Transverse colon (tissue), 3 donors: ENCODE results near the gene PFN1.

Source experiments
- CTCF ChIP-seq, 5 experiments: fragments of 200-600 bp in 3 of 5; fragments of 450-650 bp in 2 of 5; sonication (generic) in 3 of 5; IDR thresholded peaks; 1 replicate in 2 of 5; 2 replicates in 3 of 5; pipeline ENCODE4 v1.5.1; 2016 to 2017; ENCODE audit warnings: antibody characterized with exemption in 5 of 5, inconsistent platforms in 3 of 5, mild to moderate bottlenecking in 2 of 5, moderate library complexity in 1 of 5
- EP300 ChIP-seq: sonication (generic); formaldehyde crosslinking; IDR thresholded peaks from one replicate; pipeline ENCODE4 v1.6.1; 2017; ENCODE audit warnings: antibody characterized with exemption, low read depth
- POLR2A ChIP-seq: fragments of 450-650 bp; IDR thresholded peaks from one replicate; pipeline ENCODE4 v1.6.1; 2016; ENCODE audit warnings: antibody characterized with exemption, mild to moderate bottlenecking, moderate library complexity

GRCh38 chr17:4938688-4939545 is 9.4 kb downstream of the PFN1 start:
- TF ChIP-seq CTCF (IDR thresholded peaks at IDR 0.05) (peak in 1 of 5 experiments; percentile 15), EP300 (no peak), POLR2A (no peak)
